Endothelial cell of umbilical vein (primary cell): ENCODE data around the gene HOXD8. TPM values are rescaled to one million over a fixed set of nuclear protein-coding genes. Genes with fewer than 3 reads are reported as not detected.

Source experiments
- BruUV-seq: library from RNA; stranded (reverse); fragments of 400-500 nt; replicated peaks from 2 replicates; lab custom pipeline; 2021; lab: Mats Ljungman, UMichigan
- CTCF ChIA-PET: fragments of 300-600, 350-600 bp; sonication (Branson Sonifier 250); formaldehyde crosslinking; loops from one replicate; lab custom pipeline; 2021; ENCODE audit warnings: antibody characterized with exemption, inconsistent platforms; lab: Charles Lee
- POLR2A ChIA-PET: fragments of 300-600, 350-600 bp; sonication (Branson Sonifier 250); formaldehyde crosslinking; loops from one replicate; lab custom pipeline; 2021; ENCODE audit warnings: antibody characterized with exemption, inconsistent platforms; lab: Charles Lee
- DNase-seq: peaks from one replicate; pipeline ENCODE4 v3.0.0-alpha.2; 2011; ENCODE audit warnings: low read depth, low spot score
- FAIRE-seq: peaks from 2 replicates; lab custom pipeline; 2011; peaks lifted over from hg19 to GRCh38; lab: Jason Lieb, UNC
- H2AFZ ChIP-seq: 2 replicates; pipeline ENCODE4 v1.6.0; 2012; ENCODE audit warnings: low read depth, low read length, control low read depth, inconsistent platforms
- H3K27ac ChIP-seq: 2 replicates; pipeline ENCODE4 v1.5.1; 2011; ENCODE audit warnings: low read depth, mild to moderate bottlenecking, control low read depth, low read length, moderate library complexity; ENCODE audit not compliant: insufficient read depth
- H3K27me3 ChIP-seq, 2 experiments: 2 replicates each; pipeline versions ENCODE4 v1.6.0 to v1.6.1; 2011; ENCODE audit warnings: low read length in 2 of 2, mixed read lengths in 1 of 2; ENCODE audit not compliant: control insufficient read depth in 2 of 2, insufficient read depth in 2 of 2
- H3K36me3 ChIP-seq, 2 experiments: 2 replicates in 1 of 2; 3 replicates in 1 of 2; pipeline ENCODE4 v1.5.1; 2011; ENCODE audit warnings: low read length in 2 of 2, mild to moderate bottlenecking in 1 of 2, moderate library complexity in 1 of 2; ENCODE audit not compliant: control insufficient read depth in 2 of 2, insufficient read depth in 2 of 2; ENCODE audit errors: extremely low read depth in 1 of 2
- H3K4me1 ChIP-seq: 3 replicates; pipeline ENCODE4 v1.5.1; 2011; ENCODE audit warnings: mild to moderate bottlenecking, low read length; ENCODE audit not compliant: control insufficient read depth, insufficient read depth; ENCODE audit errors: extremely low read depth
- H3K4me2 ChIP-seq: 2 replicates; pipeline ENCODE4 v1.6.1; 2011; ENCODE audit warnings: low read length, control low read depth, mixed read lengths; ENCODE audit not compliant: insufficient read depth
- H3K4me3 ChIP-seq, 3 experiments: fragments of 200-600 bp in 1 of 3; sonication (generic), shearing (Covaris generic) in 1 of 3; replicated peaks in 1 of 3; 2 replicates each; pipeline ENCODE4 v1.5.1; 2011 to 2016; ENCODE audit warnings: control low read depth in 3 of 3, low read length in 3 of 3, mild to moderate bottlenecking in 2 of 3, inconsistent platforms in 1 of 3, low read depth in 1 of 3, moderate library complexity in 1 of 3; ENCODE audit not compliant: insufficient read depth in 1 of 3
- H3K79me2 ChIP-seq: 2 replicates; pipeline ENCODE4 v1.6.0; 2012; ENCODE audit warnings: low read length, inconsistent platforms; ENCODE audit not compliant: control insufficient read depth, insufficient read depth
- H3K9ac ChIP-seq: replicated peaks from 2 replicates; pipeline ENCODE3; 2011; ENCODE audit warnings: low read length, control low read depth; ENCODE audit not compliant: insufficient read depth; ENCODE audit errors: extremely low read depth
- H3K9me1 ChIP-seq: replicated peaks from 3 replicates; pipeline ENCODE4 v1.6.0; 2011; ENCODE audit warnings: mild to moderate bottlenecking, low read length; ENCODE audit not compliant: control insufficient read depth, insufficient read depth; ENCODE audit errors: extremely low read depth
- H3K9me3 ChIP-seq: replicated peaks from 2 replicates; pipeline ENCODE4 v1.5.1; 2012; ENCODE audit warnings: low read length, inconsistent platforms; ENCODE audit not compliant: control insufficient read depth, insufficient read depth
- H4K20me1 ChIP-seq: replicated peaks from 2 replicates; pipeline ENCODE3; 2011; ENCODE audit warnings: mild to moderate bottlenecking, low read length; ENCODE audit not compliant: control insufficient read depth, insufficient read depth; ENCODE audit errors: extremely low read depth
- EZH2 ChIP-seq: IDR thresholded peaks from 2 replicates; pipeline ENCODE4 v1.6.1; 2012; ENCODE audit warnings: borderline replicate concordance, low read depth, mild to moderate bottlenecking, moderate library complexity, low read length, inconsistent platforms; ENCODE audit not compliant: severe bottlenecking
- FOS ChIP-seq: IDR thresholded peaks from 2 replicates; pipeline ENCODE4 v1.6.1; 2011; ENCODE audit warnings: mild to moderate bottlenecking, low read length, moderate library complexity, borderline replicate concordance; ENCODE audit not compliant: insufficient read depth
- GATA2 ChIP-seq: IDR thresholded peaks from 2 replicates; pipeline ENCODE4 v1.7.0; 2011; ENCODE audit warnings: low read depth, mild to moderate bottlenecking, moderate library complexity, mixed read lengths, low read length; ENCODE audit not compliant: insufficient read length, insufficient read depth
- JUN ChIP-seq: IDR thresholded peaks from 2 replicates; pipeline ENCODE4 v1.6.1; 2011; ENCODE audit warnings: borderline replicate concordance, low read depth; ENCODE audit not compliant: insufficient read length, insufficient read depth
- MAX ChIP-seq: IDR thresholded peaks from 2 replicates; pipeline ENCODE4 v1.6.1; 2011; ENCODE audit not compliant: insufficient read depth, insufficient read length
- MYC ChIP-seq: IDR thresholded peaks from one replicate; pipeline ENCODE4 v1.6.1; 2011; ENCODE audit warnings: mild to moderate bottlenecking, low read depth, low read length
- POLR2A ChIP-seq: IDR thresholded peaks from 2 replicates; pipeline ENCODE4 v1.6.1; 2012; ENCODE audit warnings: low read depth, mild to moderate bottlenecking, control low read depth, low read length
- POLR2AphosphoS5 ChIP-seq: IDR thresholded peaks from 2 replicates; pipeline ENCODE4 v1.6.1; 2012; ENCODE audit warnings: low read depth, mild to moderate bottlenecking, control low read depth, low read length, moderate library complexity; ENCODE audit not compliant: insufficient read depth
- dilution Hi-C: fragments of 300-500 bp; cut with MboI; formaldehyde crosslinking; loops from one replicate; pipeline ENCODE4 v1.15.0; 2019; ENCODE audit warnings: low sequenced_read_pairs; ENCODE audit not compliant: extremely low pct_ligation_motif_present
- intact Hi-C: fragments of 100-400 bp; cut with micrococcal nuclease; formaldehyde crosslinking; loops from one replicate; pipeline ENCODE4 v1.10.0; 2022
- polyA plus RNA-seq, 4 experiments: library from polyadenylated mRNA; depleted of rRNA in 3 of 4; stranded (reverse) in 3 of 4; unstranded in 1 of 4; fragments of >200 nt; gene quantifications; 2 replicates each; pipeline versions ENCODE4 v1.2.1 to v1.2.3, GENCODE V29; 2011 to 2012; ENCODE audit warnings: missing spikeins in 1 of 4
- total RNA-seq: library from RNA; stranded (reverse); gene quantifications from 2 replicates; pipeline ENCODE4 v1.2.3, GENCODE V29; 2021

The HOXD8 gene
- total and polyA plus RNA-seq, 2 donors (not counting 3 experiments of a cell fraction or from before 2014, with no cell fraction given), result 6.4 to 15.6 TPM

- Histone ChIP-seq H3K9me1 (no peaks in the 10 kb centered on the region), H4K20me1 (no peaks in the 10 kb centered on the region), H3K27ac (no peak overlapping the region), H3K9ac (no peak overlapping the region), H2AFZ (no peak overlapping the region), H3K9me3 (no peaks in the 10 kb centered on the region), H3K4me3 (no peak overlapping the region), H3K27me3 (peaks cover 94 to 98% of the 10 kb centered on the region in 2 experiments), H3K36me3 (no peaks in the 10 kb centered on the region), H3K4me1 (peaks cover 4% of the 10 kb centered on the region), H3K79me2 (no peaks in the 10 kb centered on the region), H3K4me2 (no peak overlapping the region)
- FAIRE-seq, result no peak
- CTCF ChIA-PET, result interaction anchor here (1.4 to 2.4 kb wide), 3 partner anchors 9 to 1047 kb away, joined by 3 to 13 read pairs (median 4); no protein-coding TSS in a partner anchor
- no TSS peak for BruUV-seq
- intact Hi-C loops, result no loop called here
- dilution Hi-C loops, result no loop called here
- POLR2A ChIA-PET, result no interaction called here
- TF ChIP-seq POLR2AphosphoS5 (no peak), MAX (no peak), GATA2 (no peak), JUN (no peak)
- DNase-seq, result no peak
Observed at GRCh38 chr2:176101842-176102241, 27.7 kb upstream of the HOXD8 start.

- no peak overlapping the region for H3K9ac ChIP-seq
- peaks cover 93 to 98% of the 10 kb centered on the region in 2 experiments for H3K27me3 ChIP-seq
- H3K4me3 ChIP-seq, result no peak overlapping the region
- POLR2A ChIA-PET, result no interaction called here
- no peaks in the 10 kb centered on the region for H3K4me1 ChIP-seq
- no peaks in the 10 kb centered on the region for H3K36me3 ChIP-seq
- FAIRE-seq (peak; percentile 26), DNase-seq (no peak)
- H3K4me2 ChIP-seq, result no peak overlapping the region
- dilution Hi-C loops (no loop called here), intact Hi-C loops (no loop called here)
- CTCF ChIA-PET, result interaction anchor here (0.7 to 2.4 kb wide), 6 partner anchors 9 to 1403 kb away, joined by 3 to 13 read pairs (median 4); partner anchors contain the start of gene HOXD9
- TF ChIP-seq JUN (no peak), EZH2 (no peak), MYC (no peak), POLR2A (no peak), MAX (no peak), FOS (no peak), GATA2 (no peak), POLR2AphosphoS5 (no peak)
- H3K9me1 ChIP-seq, result no peaks in the 10 kb centered on the region
- H3K79me2 ChIP-seq, result no peaks in the 10 kb centered on the region
- no peak overlapping the region for H2AFZ ChIP-seq
- no peak overlapping the region for H3K27ac ChIP-seq
- no peaks in the 10 kb centered on the region for H3K9me3 ChIP-seq
- no TSS peak for BruUV-seq
- no peaks in the 10 kb centered on the region for H4K20me1 ChIP-seq
Observed at GRCh38 chr2:176102309-176102866, 27.1 kb upstream of the HOXD8 start.
